HG02970 (cell line): ENCODE measurements around the gene MYL10.

Source experiments
- ATAC-seq: cut with Tn5 transposase; IDR thresholded peaks from one replicate; pipeline ENCODE4 v1.9.1; 2021; ENCODE audit warnings: mild to moderate bottlenecking, moderate library complexity, moderate number of reproducible peaks; ENCODE audit not compliant: unreplicated experiment, low FRiP score

The MYL10 gene

GRCh38 chr7:101598986-101599771 is 29.9 kb downstream of the MYL10 start:
- no peak for ATAC-seq

DNA sequence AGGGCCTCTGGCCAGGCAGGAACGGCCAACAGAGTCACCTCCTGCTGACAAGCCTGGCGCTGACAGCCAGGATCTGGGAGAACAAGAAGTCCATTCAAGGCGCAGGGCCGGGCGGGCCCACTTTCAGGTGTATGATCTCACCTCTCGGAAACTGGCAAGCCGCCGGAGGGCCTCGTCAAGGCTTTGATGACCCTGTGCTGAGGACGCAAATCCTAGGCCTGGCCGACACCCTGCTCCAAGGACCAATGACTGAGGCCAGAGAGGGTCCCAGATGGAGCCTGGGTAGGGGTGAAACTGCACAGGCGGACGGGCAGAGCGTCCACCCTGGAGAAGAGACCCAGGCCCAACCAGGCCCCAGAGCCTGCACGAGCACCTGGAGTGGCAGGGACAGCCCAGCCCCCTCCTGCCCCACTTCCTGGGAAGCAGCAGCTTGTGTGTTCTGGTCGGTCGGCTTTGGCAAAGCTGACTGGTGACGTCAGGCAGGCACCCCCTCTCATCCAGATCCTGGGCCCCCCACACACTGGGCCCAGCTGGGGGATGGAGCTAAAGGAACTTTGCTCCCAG is 30.6 kb downstream of the MYL10 start:
- ATAC-seq, result no peak

- no peak for ATAC-seq
These were observed 31.2 kb downstream of the MYL10 start for GRCh38 chr7:101597941-101598340.

DNA sequence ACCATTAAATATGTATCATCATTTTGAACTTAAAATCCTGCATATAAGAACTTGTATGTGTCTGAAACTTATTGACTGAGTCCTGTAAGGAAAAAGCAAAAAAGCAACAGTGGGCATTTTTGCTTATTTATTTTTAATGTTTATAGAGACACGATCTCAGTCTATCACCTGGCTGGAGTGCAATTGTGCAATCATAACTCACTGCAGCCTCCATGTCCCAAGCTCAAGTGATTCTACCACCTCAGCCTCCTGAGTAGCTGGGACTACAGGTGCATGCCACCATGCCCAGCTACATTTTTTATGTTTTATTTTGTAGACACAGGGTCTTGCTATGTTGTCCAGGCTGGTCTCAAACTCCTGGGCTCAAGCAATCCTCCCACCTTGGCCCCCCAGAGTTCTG is 32.2 kb downstream of the MYL10 start:
- no peak for ATAC-seq

DNA sequence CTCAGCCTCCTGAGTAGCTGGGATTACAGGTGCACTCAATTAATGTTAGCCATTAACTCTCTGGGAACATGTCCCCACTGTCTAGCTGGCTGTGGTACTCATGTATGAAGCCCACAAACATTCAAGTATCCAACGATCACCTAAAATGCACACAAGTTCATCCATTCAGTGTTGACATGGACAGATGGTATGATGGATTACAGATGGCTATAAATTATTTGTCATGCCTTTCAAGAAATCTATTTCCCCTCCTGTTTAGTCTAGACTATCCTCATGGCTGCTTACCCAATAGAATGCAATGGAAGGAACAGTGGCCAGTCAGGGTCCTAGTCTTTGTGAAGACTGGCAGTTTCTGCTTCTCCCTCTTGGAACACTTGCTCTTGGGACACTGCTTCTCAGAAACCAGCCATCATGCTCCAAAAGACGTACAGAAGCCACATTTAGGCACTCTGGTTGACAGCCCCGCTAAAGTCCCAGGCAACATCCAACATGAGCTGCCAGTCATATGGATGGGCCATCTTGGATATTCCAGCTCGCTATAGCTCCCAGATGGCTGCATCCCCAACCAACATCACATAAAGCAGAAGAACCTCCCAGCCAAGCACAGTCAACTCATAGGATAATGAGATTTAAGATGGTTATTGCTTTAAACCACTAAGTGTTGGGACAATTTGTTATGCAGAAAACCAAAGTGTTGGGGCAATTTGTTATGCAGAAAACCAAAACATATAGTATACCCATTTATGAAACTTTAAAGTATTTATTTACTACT is 33.1 kb downstream of the MYL10 start:
- no peak for ATAC-seq

- ATAC-seq, result no peak
These were observed 33.9 kb downstream of the MYL10 start for GRCh38 chr7:101595246-101595645.

DNA sequence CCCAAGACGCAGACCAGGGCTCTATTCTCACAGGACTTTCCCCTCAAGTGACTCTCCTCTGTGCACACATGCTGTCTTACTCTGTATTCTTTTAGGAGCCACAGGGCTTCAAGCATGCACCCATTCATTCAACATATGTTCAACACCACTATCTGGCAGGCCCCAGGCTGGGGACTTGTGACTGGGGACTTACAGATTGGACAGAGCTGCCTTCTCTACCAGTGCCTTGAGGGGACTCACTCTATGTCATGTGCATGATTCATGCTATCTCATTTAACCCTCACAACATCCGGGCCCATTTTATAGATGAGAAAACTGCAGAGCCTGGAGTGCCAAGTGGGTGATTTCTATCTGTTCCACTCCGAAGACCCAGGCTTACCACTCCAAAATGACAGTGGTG is 34.3 kb downstream of the MYL10 start:
- ATAC-seq, result no peak

DNA sequence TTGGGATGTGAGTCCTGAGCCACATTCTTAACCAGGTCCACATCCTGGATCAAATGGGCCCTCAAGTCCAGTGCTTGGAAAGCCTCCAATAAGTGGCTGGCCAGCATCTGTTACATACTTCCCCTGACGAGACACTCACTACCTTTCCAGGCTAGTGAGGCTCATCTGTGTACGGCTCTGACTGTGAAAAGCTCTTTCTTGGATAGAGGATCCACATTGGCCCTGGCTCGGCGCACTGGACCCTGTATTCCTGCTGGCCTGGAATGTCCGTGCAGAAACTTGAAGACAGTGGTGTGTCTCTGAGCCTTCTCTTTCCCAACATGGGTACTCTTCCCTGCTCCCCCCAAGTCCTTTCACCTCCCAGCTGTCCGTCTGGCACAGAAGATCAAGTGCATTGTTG is 35.5 kb downstream of the MYL10 start:
- ATAC-seq, result no peak

DNA sequence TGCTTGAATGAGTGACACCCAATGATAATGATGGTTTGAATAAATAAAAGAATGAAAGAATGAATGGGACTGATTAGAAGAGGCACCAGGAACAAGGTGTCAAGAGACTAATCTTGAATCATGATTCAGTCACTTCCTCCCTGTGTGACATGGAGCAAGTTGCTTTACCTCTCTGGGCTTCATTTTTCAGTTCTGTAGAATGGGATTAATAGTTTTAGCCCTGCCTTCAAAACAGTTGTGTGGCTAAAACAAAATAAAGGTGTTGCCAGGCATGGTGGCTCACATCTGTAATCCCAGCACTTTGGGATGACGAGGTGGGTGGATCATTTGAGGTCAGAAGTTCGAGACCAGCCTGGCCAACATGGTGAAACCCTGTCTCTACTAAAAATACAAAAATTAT is 37.6 kb downstream of the MYL10 start:
- ATAC-seq, result no peak

DNA sequence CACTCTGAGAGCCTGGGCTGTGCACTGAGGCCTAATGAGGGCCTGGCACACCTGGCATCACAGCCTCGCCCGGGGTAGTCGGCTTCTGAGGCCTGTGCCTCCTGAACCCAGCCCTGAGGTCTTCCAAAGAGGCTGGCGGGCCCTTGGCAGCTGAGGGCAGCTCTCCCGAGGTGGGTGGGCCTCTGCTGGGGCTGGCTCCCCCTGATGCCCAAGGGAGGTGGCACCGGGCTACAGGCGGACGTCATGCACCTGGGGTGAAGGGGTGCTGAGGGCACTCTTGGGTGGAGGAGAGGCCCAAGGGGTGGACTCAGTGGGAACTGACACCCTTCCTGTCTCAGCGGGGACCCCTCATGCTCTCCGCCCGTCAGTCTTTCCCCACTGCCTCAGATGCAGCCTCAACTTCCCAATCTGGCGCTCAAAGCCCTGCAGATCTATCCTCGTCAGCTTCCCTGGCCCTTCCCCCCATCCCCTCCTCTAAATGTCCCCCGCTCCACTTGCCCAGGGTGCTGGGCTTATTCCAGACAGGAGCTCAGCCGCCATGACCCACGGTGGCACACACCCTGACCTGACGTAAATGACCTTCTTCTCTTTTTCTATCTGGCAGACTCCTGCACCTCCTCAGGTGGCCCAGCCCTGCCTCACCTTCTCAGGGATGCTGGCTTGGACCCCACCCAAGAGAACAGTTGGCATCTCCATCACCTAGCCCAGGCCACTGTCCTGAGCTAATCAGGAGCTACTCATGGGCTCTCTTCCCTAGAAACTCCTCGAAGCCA is 38.2 kb downstream of the MYL10 start:
- no peak for ATAC-seq

- no peak for ATAC-seq
These were observed 39.0 kb downstream of the MYL10 start for GRCh38 chr7:101589976-101590662.

- ATAC-seq, result no peak
These were observed 40.0 kb downstream of the MYL10 start for GRCh38 chr7:101589052-101589451.

DNA sequence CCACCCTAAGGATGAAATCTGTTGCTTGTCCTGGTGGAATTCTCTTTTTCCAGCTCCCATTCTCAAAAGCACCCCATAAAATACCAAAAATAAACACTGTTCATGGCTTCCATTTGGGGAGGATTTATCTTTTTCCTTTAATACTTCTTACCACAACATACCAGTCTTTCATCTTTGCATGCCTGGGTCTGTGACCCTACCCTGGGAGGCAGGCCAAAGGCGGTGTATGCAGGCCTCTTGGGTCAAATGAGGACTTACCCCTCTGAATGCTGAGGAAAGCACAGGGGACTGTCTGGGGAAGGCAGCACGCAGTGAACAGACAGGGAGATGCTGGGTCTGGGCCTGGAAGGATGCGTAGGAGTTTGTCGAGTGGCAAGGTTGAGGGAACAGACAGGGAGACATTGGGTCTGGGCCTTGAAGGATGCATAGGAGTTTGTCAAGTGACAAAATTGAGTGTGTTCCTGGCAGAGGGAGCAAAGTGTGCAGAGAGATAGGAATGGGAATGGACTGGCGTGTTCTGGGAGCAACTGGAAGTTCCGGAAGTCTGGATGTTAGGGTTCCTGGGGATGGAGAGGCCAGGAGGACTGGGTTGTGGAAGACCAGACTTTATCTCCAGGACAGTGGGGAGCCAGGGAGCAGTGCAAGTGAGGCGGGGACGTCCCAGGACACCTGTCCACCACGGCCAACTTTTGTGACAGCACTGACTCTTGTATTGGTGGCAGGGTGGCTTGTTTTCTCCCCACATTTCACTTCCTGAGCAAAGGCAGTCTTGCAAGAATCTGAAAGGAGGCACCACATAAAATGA is 40.8 kb downstream of the MYL10 start:
- ATAC-seq, result no peak

GRCh38 chr7:101586906-101587677 is 42.0 kb downstream of the MYL10 start:
- ATAC-seq, result no peak

- ATAC-seq, result no peak
These were observed 42.8 kb downstream of the MYL10 start for GRCh38 chr7:101586078-101586905.

GRCh38 chr7:101582971-101583370 is 46.1 kb downstream of the MYL10 start:
- no peak for ATAC-seq

DNA sequence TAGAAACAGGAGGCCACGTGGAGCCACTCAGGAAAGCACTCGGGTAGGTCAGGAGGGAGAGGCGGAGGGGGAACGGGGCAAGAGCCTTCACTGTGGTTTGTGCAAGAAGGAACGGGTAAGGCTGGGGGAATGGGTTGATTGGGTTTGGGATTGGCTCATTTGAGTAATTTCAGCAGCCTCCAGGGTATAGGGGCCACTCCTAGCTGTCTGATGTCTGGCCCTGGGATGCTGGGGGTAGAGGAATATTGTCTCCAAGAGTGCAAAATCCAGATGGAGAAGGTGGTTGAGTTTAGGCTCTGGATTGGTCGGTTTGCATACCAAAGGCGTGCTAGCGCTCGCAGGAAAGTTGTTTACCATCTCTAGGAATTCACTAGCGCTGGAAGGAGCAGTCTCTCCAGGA is 47.2 kb downstream of the MYL10 start:
- ATAC-seq, result no peak

DNA sequence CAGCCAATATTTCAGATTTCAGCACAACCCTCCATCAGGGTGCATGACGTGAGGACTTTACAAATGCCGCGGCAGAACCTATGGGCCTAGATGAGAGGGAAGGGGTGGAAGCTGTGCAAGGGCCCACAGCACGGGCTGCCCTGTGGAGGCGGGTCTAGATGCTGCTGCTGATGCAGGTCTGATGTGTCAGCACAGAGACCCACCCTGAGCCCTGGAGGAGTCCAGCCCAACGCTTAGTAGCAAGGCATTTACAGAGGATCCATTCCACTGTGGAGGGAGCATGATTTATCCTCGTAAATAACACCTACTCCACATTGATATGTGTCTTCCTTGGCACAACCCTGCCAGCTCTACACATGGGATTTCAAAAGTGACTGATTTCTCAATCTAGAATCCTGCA is 48.5 kb downstream of the MYL10 start:
- ATAC-seq, result no peak
